HEK293 (cell line): ENCODE results near the gene EBP.

ENCODE experiments used
- SALL2 ChIP-seq: fragments of 450-650 bp; formaldehyde crosslinking; IDR thresholded peaks from 2 replicates; pipeline ENCODE4 v1.5.0; 2017; ENCODE audit warnings: missing biosample characterization, mild to moderate bottlenecking, missing genetic modification characterization, borderline replicate concordance
- TF ChIP-seq, protein P1 (sequence below): fragments of 450-650 bp; formaldehyde crosslinking; IDR thresholded peaks from 2 replicates; pipeline ENCODE4 v1.5.1; 2016; ENCODE audit warnings: missing biosample characterization, missing genetic modification characterization

DNA sequence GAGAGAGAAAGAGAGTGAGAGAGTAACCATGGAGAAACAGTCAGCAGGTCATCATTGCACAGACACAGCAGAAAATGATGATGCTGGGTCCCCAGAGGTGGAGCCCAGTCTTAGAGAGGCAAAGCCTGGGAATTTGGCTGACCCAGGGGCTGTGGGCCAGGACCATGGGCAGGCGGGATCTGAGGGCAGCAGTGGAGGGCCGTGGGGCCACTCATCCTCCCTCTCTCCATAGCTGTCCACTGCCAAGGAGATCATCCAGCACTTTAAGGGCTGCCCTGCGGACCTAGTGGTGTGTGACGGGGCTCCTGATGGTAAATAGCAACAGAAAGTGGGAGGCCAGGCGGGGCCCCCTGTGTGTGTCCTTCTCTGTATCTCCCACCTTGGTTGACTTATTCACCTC is 42.8 kb upstream of the EBP start:
- TF ChIP-seq, protein P1, sequence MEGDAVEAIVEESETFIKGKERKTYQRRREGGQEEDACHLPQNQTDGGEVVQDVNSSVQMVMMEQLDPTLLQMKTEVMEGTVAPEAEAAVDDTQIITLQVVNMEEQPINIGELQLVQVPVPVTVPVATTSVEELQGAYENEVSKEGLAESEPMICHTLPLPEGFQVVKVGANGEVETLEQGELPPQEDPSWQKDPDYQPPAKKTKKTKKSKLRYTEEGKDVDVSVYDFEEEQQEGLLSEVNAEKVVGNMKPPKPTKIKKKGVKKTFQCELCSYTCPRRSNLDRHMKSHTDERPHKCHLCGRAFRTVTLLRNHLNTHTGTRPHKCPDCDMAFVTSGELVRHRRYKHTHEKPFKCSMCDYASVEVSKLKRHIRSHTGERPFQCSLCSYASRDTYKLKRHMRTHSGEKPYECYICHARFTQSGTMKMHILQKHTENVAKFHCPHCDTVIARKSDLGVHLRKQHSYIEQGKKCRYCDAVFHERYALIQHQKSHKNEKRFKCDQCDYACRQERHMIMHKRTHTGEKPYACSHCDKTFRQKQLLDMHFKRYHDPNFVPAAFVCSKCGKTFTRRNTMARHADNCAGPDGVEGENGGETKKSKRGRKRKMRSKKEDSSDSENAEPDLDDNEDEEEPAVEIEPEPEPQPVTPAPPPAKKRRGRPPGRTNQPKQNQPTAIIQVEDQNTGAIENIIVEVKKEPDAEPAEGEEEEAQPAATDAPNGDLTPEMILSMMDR (tag by site-specific recombination) = no peak
- no peak for TF ChIP-seq SALL2 (tag by site-specific recombination)
